GM12875 (cell line): ENCODE measurements around the gene ZMIZ1.
"Not testable (repeated sequence)": the region's sequence is repeated elsewhere in the genome, so short reads cannot be mapped to it uniquely, and the experiment has no call there.

Experiments used
- H3K4me3 ChIP-seq: one replicate; pipeline ENCODE4 v1.5.1; 2011; ENCODE audit warnings: low read depth, low read length, control low read depth
- CTCF ChIP-seq: IDR thresholded peaks from 2 replicates; pipeline ENCODE4 v1.5.1; 2011; ENCODE audit warnings: low read depth, mild to moderate bottlenecking, control low read depth, inconsistent platforms, low read length, moderate library complexity, borderline replicate concordance; ENCODE audit not compliant: insufficient read depth

ZMIZ1 gene

DNA sequence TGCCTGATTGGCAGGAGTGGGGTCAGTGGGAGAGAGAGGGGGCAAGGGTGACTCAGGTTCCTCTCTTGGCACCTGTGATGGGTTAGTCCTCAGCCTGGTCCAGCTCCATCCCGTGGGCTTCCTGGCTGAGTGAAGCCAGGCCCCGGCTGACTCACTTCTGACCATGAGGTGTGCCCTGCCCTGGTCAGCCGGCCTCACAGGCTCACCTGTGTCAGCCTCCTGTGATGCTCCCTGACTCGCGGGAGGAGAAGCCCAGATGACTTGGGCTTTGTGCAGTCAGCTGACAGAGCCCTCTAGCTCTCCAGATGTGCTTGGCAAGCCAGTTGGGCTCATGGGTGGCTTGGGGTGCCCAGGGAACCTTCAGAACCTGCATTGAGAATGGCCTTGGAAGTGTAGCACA lies 262.5 kb downstream of the ZMIZ1 start:
- TF ChIP-seq CTCF: no peak
- H3K4me3 ChIP-seq: no peak overlapping the region

DNA sequence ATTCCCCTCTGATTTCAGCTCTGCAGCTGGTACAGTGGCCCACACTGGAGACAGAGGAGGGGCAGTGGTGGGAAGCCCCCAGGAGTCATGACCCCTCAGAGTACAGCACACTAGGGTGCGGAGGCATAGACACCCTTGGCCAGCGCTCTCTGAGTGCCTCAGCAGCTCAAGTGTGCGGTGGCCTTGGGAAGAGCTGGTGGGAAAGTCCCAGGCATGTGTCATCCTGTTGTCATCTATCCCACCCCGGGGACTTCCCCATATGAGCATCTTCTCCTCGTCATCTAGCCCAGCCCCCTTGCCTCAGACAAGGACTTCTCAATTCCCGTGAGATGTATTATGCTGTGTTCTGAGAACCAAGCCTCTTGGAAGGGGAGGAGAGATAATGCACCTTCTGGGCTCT lies 262.9 kb downstream of the ZMIZ1 start:
- no peak for TF ChIP-seq CTCF
- no peak overlapping the region for H3K4me3 ChIP-seq

DNA sequence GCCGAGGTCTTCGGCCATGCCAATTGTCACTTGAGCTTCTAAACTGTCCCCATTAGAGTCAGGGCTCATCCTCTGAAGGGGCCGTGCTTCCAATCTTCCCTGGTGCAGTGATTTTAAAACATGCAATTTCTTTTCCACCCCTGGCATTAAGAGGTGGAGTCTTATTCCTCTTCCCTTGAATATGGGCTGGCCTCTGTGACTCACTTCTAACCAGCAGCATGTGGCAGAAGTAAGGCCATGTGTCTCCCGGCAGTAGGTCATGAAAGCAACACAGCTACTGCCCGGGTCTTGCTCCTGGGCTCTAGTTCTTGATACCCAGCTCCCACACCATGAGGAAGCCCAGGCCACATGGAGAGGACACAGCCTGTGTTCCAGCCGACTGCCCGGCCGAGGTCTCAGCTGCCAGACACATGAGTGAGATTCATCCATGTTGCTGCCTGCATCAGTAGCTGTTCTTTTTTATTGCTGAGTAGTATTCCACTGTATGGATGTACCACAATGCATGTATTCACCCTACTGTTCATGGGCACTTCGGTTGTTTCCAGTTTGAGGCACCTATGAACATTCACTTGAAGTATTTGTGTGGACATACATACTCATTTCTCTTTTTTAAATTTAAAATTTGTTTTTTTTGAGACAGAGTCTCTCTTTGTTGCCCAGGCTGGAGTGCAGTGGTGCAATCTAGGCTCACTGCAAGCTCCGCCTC lies 264.0 kb downstream of the ZMIZ1 start:
- not testable (repeated sequence) for H3K4me3 ChIP-seq

DNA sequence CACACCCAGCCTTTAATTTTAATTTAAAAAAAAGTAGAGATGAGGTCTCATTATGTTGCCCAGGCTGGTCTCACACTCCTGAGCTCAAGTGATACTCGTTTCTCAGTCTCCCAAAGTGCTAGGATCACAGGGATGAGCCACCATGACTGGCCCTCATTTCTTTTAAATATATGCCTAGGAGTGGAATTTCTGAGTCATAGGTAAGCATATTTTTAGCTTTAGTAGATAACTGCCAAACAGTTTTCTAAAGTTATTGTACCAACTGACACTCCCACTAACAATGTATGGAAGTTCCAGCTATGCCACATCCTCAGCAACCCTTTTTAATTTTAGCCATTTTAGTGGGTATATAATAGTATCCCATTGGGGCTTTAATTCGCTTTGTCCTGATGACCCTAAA lies 264.7 kb downstream of the ZMIZ1 start:
- TF ChIP-seq CTCF: no peak
- H3K4me3 ChIP-seq: no peak overlapping the region

- H3K4me3 ChIP-seq: no peak overlapping the region
- TF ChIP-seq CTCF: no peak
These were observed 265.8 kb downstream of the ZMIZ1 start for GRCh38 chr10:79334573-79334972.

GRCh38 chr10:79335094-79335469 lies 266.3 kb downstream of the ZMIZ1 start:
- TF ChIP-seq CTCF: no peak
- no peak overlapping the region for H3K4me3 ChIP-seq

DNA sequence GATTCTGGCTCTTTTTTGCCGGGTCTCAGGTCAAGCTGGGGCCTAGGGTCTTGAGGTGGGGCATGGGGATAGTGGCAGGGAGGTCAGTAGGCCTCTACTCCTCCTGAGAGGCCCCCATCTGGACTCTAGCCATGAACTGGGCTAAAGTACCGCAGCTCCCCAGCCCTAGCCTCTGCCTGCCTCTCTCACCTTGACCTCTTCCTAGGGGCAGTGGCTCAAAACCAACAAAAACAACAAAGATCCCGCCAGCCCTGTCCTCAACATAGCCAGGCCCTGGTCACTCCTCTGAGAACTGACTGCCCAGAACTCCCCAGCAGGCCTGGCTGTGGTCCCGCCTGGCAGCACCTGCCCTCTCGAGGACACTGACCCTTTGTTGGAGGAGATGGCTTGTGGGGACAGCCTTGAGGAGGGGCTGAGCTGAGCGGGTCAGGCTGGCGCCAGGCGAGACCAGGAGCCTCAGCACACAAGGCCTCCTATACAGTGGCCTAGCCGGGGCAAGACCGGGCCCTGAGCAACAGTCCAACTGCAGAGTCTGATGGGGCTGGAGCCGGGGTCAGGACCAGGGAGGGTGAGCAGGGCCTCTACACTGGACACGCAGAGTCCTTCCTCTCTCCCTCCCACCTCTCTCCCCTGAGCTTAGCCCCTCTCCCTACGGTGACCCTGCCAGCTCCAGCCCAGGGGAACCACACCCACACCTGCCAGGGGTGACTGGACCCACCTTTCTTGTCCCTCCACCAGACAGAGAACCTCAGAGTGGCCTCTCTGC lies 266.9 kb downstream of the ZMIZ1 start:
- TF ChIP-seq CTCF: no peak
- H3K4me3 ChIP-seq: no peak overlapping the region
